GM12874 (cell line): ENCODE data around the gene SECISBP2.

Experiments
- TF ChIP-seq, protein P1 (sequence below): IDR thresholded peaks from 2 replicates; pipeline ENCODE4 v1.5.1; 2011; ENCODE audit warnings: low read depth, mild to moderate bottlenecking, control low read depth, low read length, moderate library complexity; ENCODE audit not compliant: insufficient read depth

Gene SECISBP2

DNA sequence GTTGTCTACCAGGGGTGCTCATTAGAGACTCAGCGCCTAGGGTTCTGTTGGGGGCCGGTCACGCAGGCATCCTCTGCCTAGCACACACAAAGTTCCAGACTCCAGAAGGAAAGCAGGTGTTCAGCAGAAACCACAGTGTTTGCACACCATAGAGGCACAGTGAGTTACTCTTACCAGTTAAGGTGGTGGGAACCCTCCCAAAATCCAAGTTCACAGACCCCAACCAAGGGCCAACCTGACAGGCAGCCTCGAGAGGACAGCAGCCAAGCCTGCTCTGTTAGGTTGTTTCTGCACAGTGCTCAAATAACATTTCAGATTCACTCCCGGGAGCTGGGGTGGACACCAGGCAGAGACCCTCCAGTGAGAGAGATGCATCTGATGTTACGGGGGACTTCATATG, 36.2 kb downstream of the SECISBP2 start:
- TF ChIP-seq, protein P1, sequence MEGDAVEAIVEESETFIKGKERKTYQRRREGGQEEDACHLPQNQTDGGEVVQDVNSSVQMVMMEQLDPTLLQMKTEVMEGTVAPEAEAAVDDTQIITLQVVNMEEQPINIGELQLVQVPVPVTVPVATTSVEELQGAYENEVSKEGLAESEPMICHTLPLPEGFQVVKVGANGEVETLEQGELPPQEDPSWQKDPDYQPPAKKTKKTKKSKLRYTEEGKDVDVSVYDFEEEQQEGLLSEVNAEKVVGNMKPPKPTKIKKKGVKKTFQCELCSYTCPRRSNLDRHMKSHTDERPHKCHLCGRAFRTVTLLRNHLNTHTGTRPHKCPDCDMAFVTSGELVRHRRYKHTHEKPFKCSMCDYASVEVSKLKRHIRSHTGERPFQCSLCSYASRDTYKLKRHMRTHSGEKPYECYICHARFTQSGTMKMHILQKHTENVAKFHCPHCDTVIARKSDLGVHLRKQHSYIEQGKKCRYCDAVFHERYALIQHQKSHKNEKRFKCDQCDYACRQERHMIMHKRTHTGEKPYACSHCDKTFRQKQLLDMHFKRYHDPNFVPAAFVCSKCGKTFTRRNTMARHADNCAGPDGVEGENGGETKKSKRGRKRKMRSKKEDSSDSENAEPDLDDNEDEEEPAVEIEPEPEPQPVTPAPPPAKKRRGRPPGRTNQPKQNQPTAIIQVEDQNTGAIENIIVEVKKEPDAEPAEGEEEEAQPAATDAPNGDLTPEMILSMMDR = no peak

DNA sequence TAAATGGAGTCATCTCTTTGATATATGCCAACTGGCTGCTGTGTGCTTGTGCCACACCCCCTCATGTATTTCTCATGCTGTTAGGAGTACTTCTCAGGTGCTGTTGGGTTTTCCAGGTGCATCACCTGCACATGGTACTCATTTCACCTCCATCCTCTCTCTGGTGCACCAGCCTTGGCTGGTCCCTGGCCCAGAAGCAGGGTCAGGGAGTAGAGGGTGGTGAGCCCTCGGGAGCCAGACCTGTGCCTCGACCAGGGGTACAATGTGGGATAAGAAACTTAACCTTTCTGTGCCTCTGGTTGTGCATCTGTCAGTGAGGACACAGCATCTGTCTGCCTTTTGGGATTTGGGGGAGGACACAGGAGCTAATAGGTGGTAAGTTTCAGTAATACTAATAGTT, 38.5 kb downstream of the SECISBP2 start:
- TF ChIP-seq, protein P1 = no peak

DNA sequence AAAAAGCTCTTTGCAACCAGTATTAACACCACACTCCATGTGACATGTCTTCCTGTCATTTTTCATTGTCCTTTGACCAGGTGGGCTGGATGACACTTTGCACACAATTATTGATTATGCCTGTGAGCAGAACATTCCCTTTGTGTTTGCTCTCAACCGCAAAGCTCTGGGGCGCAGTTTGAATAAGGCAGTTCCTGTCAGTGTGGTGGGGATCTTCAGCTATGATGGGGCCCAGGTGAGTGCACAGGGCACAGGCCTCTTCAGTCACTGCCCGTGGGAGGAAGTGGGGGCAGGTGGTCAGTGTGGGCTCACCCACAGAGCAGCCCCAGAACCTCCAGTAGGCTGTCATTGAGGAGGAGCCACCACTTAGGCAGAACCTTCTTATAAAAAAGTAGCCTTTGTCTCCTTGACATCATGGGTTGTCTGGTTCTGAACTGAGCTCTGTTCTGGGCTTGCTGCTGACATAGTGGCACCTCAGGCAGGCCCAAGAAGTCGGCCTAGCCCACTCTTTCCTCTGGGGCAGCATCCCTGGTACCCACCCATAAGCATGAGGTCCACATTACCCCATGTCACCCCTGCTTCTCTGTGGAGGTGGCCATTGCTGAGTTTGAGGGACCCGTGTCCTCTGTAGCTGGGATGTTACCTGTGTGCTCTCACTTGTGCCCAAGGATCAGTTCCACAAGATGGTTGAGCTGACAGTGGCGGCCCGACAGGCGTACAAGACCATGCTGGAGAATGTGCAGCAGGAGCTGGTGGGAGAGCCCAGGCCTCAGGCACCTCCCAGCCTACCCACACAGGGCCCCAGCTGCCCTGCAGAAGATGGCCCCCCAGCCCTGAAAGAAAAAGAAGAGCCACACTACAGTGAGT, 39.3 kb downstream of the SECISBP2 start:
- TF ChIP-seq, protein P1 = no peak

GRCh38 chr9:89358376-89358916, 40.1 kb downstream of the SECISBP2 start:
- TF ChIP-seq, protein P1 = no peak

GRCh38 chr9:89358985-89359384, 40.7 kb downstream of the SECISBP2 start:
- TF ChIP-seq, protein P1 = no peak

DNA sequence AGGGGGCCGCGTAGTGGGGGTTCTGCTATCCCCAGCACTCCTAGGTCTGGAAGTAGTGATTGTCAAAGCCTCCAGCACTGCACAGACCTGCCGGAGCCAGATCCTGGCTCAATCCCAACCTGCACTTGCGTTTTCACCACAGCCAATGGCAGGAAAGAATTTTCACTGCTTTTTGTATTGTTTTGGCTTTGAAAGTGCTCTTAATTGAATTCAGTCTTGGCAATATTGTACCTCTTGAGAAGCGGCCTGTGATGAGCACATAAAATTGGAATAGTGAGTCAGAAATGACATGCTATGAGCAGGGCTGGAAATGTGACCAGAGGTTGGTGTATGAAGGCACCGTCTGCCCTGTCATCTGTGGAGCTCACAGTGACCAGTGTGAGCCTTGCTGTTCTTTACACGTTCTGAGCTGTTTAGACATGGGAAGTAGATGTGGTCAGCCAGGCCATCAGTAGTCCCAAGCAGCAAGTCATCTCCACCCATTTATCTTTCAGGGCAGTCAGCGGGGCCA, 41.5 kb downstream of the SECISBP2 start:
- TF ChIP-seq, protein P1 = no peak

DNA sequence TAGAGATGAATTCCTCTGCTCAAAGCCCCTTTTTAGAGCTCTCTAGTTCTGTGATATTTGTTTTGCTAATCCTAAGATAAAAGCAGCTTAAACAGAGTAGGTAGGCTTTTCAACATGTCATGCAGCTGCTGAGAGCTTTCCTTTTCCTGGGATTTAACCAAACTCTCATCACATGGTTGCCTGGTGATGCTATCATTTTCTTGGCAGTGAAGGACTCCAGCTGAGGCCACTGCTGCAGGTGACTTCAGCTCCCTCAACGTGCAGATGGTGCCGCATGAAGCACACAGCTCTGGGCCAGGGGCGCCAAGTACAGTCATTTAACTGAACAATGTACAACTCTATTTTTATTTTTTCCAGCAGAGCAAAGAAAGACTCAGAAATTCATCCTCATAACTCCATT, 42.2 kb downstream of the SECISBP2 start:
- TF ChIP-seq, protein P1 = no peak
